HG03457 (cell line): ENCODE measurements around the gene SIRT2.
"Not testable (repeated sequence)": the region's sequence is repeated elsewhere in the genome, so short reads cannot be mapped to it uniquely, and the experiment has no call there.

Experiments used
- ATAC-seq: cut with Tn5 transposase; IDR thresholded peaks from one replicate; pipeline ENCODE4 v1.9.1; 2021; ENCODE audit warnings: moderate number of reproducible peaks; ENCODE audit not compliant: unreplicated experiment

SIRT2 gene

DNA sequence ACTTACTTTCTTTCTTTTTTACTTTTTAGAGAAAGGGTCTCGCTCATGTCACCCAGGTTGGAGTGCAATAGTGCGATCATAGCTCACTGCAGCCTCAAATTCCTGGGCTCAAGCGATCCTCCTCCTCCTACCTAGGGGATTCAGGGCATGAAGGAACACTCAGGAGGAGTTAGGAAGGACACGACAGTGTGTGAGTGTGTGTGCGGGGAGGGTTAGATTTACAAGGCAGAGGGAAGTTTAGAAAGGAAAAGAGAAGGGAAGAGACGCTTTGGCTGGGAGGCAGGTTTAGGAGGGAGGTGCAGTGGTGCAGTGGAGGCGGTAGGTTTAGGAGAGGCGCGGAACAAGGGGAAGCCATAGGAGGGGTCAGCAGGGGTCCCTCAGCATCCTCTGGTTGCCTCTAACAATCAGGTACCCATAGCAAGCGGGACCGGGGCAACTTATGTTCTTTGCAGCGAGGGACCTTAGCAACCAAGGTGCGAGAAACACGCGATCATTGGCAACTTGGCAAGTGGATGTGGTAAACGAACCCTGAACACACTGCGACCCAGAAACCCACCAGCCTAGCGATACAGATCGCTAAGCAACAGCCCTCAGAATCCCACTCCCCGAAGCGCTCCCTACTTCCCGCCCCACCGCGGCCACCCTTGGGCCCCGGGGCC lies 501 bp downstream of the SIRT2 start:
- ATAC-seq = no peak

DNA sequence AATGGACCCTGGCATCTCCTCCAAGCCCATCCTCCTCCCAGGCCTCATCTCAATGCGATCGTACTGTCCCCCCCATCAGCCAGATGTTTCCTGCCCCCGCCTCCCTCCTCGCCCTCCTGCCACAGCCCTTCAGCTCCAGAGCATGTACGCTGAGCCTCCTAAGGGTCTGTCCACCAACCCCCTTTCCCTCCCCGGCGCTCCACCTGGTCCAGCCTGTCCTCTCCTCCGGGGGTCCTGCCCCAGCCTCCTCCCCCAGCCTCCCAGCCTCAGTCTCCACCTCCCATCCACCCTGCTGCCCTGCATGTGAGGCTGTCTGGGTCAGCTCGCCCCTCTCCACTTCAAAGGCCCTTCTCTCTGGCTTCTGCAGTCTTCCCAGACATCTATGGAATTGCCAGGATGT lies 4.5 kb downstream of the SIRT2 start:
- ATAC-seq = no peak

- ATAC-seq = no peak
Observed at GRCh38 chr19:38893341-38893771, 6.1 kb downstream of the SIRT2 start.

- no peak for ATAC-seq
Observed at GRCh38 chr19:38892841-38893240, 6.6 kb downstream of the SIRT2 start.

GRCh38 chr19:38891771-38892170 lies 7.6 kb downstream of the SIRT2 start:
- no peak for ATAC-seq

- no peak for ATAC-seq
Observed at GRCh38 chr19:38890686-38891085, 8.7 kb downstream of the SIRT2 start.

DNA sequence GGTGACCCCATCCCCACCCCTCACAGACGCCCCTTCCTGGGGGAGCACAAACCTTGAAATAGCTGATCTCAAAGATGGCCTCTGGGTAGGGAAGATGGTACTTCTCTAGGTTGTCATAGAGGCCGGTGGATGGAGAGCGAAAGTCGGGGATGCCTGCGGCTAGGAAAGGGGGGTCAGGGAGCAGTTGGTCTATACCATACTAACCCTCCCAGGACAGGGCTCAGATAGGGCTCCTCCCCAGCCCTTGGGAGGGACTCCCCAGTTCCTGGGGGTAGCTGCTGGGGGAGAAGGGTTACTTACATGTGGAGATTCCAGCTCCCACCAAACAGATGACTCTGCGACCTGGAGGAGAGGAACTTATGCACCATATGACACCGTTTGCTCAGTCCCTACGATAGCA lies 9.6 kb downstream of the SIRT2 start:
- no peak for ATAC-seq

- ATAC-seq = no peak
Observed at GRCh38 chr19:38888876-38889275, 10.5 kb downstream of the SIRT2 start.

DNA sequence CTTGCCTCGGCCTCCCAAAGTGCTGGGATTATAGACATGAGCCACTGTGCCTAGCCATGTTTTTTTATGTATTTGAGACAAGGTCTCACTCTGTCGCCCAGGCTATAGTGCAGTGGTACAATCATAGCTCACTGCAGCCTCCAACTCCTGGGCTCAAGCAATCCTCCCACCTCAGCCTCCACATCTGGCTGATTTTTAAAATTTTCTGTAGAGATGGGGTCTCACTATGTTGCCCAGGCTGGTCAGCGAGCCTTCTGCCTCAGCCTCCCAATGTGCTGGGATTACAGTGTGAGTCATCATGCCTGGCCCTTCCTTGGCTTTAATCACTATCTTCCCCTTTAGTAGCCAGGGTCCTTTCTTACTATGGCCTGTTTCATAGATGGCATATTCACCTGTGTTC lies 14.7 kb downstream of the SIRT2 start:
- ATAC-seq = not testable (repeated sequence)

DNA sequence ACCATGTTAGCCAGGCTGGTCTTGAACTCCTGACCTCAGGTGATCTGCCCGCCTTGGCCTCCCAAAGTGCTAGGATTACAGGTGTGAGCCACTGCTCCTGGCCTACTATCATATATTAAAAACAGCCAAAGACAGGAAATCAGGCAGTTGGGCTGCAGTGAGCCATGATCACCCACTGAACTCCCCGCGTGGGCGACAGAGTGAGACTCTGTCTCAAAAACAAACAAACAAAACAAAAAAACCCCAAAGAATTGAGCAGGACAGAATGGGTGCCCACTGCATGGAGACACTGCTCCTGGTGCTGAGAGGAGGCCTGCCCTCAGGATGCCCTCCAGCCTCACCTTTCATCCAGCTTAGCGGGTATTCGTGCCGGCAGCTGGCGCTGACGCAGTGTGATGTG lies 16.1 kb downstream of the SIRT2 start:
- no peak for ATAC-seq

DNA sequence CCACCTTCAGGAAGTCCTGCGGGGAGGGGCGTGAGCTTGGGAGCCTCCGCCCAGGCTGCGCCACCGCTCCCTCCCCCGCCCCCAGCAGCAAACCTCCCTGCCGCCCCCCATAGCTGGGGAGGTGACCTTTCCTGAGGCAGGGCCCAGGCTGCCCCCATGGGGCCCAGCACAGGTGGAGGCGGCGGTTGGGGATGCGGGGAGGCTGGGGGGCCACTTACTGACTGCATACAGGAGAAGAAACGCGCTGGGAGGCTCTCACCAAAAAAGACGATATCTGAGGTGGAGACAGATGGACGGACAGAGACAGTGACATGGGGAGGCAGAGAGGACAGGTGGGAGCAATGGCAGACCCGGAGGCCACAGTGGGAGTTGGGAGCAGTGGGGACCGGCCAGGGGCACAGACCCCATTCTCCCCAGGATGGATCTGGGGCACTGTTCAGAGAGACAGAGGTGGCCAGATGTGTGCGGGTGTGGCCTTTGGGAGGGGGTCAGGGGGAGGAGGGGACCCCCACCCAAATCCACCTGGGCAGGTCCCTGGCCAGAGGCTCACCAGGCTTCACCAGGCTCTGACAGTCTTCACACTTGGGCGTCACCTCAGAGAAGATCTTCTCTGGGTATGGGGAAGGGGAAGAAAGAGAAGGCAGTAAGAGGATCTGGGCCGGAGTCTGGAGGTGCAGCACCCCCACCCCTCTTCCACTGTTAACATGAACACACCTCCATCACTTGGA lies 18.4 kb downstream of the SIRT2 start:
- no peak for ATAC-seq

GRCh38 chr19:38880076-38880881 lies 19.1 kb downstream of the SIRT2 start:
- no peak for ATAC-seq

- no peak for ATAC-seq
Observed at GRCh38 chr19:38879400-38879751, 20.0 kb downstream of the SIRT2 start.

GRCh38 chr19:38878575-38879399 lies 20.6 kb downstream of the SIRT2 start:
- ATAC-seq = no peak

- ATAC-seq = no peak
Observed at GRCh38 chr19:38877781-38878574, 21.4 kb downstream of the SIRT2 start, which contains the start of gene RINL. Gene RINL (minus strand): TSS chr19:38878275. CDS start chr19:38876742, 1,533 bp downstream.

GRCh38 chr19:38875656-38876395 lies 23.6 kb downstream of the SIRT2 start:
- ATAC-seq = no peak

- ATAC-seq = not testable (repeated sequence)
Observed at GRCh38 chr19:38873400-38873799, 26.0 kb downstream of the SIRT2 start.

- no peak for ATAC-seq
Observed at GRCh38 chr19:38870612-38871011, 28.8 kb downstream of the SIRT2 start.

DNA sequence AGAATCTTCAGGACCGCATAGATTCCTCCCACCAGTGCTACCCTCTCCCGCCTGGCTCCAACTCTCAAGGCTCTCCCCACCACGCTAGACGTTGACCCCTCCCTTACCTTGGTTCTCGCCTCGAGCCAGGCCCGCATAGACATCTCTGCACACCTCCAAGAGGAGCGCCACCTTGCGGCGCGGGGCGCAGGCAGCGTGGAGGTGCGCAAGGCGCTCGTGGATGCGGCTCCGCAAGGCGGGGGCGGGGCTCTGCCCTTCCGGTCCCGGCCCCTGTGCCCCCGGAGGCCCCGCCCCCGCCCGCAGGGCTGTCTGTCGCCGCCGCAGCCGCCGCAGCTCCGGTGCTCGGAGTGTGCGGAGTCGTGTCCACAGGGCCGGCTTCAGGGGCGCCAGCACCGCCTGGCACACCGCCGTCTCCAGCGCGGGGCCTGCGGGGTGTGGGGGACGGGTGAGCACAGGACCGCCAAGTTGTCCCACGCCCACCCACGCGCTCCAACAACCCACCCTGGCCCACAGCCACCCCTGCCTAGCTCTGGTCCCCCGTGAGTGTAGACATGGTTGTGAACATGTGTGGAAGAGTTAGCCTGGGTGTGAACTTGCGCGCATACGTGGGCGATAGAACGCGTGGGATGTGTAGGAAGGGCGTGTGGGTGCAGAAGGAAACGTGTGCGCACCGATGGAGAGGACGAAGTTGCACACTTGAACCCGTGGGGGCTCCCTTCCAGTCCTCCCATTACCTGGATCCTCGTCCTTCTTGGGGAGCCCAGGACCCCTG lies 29.4 kb downstream of the SIRT2 start:
- ATAC-seq = peak; percentile 41
